Measurements from ENCODE around the gene ASTN2. TPM values are rescaled to one million over a fixed set of nuclear protein-coding genes. Genes with fewer than 3 reads are reported as not detected.

The ASTN2 gene
- total and polyA plus RNA-seq, 2 experiments from 2014 or later: 7.0 to 24.6 TPM

DNA sequence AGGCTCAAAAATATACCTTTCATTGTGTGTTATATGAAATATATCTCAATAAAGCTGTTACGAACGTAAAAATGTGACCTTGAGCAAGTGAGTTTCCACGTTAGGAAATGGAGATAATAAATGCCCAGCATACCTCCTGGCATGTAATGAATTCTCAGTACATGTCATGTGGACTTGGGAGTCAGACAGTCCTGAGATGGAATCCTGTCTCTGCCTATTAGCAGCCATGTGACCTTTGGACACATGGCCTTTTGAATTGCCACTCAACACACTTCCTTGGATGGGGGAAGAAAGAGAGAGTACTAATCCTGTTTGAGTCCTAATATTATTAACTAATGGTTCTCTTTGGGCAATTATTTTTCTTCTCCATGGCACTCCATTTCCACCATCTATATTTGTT is 702.1 kb downstream of the ASTN2 start:
- Mint-ChIP-seq H3K4me3 (no peak overlapping the region), H3K36me3 (ENCODE audit: low read depth) (no peaks in the 10 kb centered on the region), H3K4me1 (peaks cover 16% of the 10 kb centered on the region), H3K27ac (no peak overlapping the region), H3K27me3 (ENCODE audit: insufficient read depth, low read depth, poor library complexity) (no peaks in the 10 kb centered on the region), H3K9me3 (no peaks in the 10 kb centered on the region)
- Histone ChIP-seq H3K9me2 (ENCODE audit: insufficient read depth) (no peaks in the 10 kb centered on the region), H3K4me1 (ENCODE audit: insufficient read depth) (peaks cover 10% of the 10 kb centered on the region), H3K27me3 (ENCODE audit: insufficient read depth) (no peaks in the 10 kb centered on the region), H3F3A (replicated peaks; ENCODE audit: low read depth) (no peaks in the 10 kb centered on the region), H3K36me3 (ENCODE audit: insufficient read depth) (no peaks in the 10 kb centered on the region), H3K27ac (ENCODE audit: low read depth) (no peak overlapping the region), H4K20me1 (replicated peaks; ENCODE audit: insufficient read depth) (0 out of 2 replicates have a peak, but pooled peaks cover 8% of the 10 kb centered on the region), H3K79me2 (replicated peaks; ENCODE audit: insufficient read depth) (no peaks in the 10 kb centered on the region), H2AFZ (no peak overlapping the region), H3K4me2 (no peak overlapping the region), H3K4me3 (no peak overlapping the region)
- no peak for ATAC-seq
- no peak for DNase-seq (ENCODE audit: low spot score)
- no peak for TF ChIP-seq ZNF331 (CRISPR knock-in tag; IDR thresholded peaks at IDR 0.05; ENCODE audit: low read depth)
- TF ChIP-seq, protein P1, sequence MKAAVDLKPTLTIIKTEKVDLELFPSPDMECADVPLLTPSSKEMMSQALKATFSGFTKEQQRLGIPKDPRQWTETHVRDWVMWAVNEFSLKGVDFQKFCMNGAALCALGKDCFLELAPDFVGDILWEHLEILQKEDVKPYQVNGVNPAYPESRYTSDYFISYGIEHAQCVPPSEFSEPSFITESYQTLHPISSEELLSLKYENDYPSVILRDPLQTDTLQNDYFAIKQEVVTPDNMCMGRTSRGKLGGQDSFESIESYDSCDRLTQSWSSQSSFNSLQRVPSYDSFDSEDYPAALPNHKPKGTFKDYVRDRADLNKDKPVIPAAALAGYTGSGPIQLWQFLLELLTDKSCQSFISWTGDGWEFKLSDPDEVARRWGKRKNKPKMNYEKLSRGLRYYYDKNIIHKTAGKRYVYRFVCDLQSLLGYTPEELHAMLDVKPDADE (IDR thresholded peaks at IDR 0.05): no peak

DNA sequence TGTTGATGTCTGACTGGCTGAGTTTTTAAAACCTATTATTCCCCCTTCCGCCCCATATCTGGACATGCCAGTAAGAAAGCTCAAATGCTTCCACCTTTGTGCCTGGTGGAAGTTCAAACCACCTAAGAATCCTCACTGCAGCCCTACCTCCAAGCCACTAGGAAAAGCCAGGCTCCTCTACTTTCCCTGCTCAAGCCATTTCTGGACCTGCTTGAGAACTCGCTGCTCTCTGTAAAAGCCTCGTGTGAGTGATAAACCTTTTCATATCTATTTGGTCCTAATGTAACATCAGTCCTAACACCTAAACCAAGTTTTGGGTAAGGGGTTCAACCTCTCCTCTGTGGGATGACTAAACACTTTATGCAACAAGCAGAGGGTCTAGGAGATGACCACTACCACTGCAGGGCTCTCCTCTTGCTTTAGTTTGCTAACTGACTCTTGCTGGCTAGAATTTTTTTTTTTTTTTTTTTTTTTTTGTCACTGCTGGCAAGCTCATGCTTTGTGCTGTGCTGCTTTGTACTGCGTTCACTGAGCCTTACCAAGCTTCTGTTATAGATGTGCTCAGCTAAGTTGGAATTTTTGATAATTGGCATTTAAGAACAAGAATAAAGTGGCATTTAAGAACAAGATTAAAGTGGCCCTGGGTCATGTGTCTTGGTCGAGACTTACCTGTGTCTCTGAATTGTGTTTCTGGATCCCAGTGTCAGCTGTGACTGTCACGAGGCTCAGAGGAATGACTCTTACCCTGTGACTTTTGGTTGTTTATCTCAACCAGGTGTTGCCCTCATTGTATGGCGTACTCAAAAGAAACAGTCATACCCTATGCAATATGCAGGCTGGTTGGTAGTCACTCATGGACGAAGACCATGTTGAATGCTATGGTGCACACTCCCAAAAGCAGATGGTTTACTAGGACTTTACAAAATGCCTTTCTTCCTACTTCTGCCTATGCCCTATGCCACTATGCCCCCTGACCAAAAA is 708.3 kb downstream of the ASTN2 start:
- H3F3A ChIP-seq (replicated peaks; ENCODE audit: low read depth): no peaks in the 10 kb centered on the region
- no peaks in the 10 kb centered on the region for H3K9me3 Mint-ChIP-seq
- no peaks in the 10 kb centered on the region for H3K9me2 ChIP-seq (ENCODE audit: insufficient read depth)
- no peak overlapping the region for H3K4me3 Mint-ChIP-seq
- H3K79me2 ChIP-seq (replicated peaks; ENCODE audit: insufficient read depth): no peaks in the 10 kb centered on the region
- no peak; the same call in 2 of the 3 replicates for ATAC-seq
- H3K27ac Mint-ChIP-seq: no peak overlapping the region
- no peaks in the 10 kb centered on the region for H3K27me3 Mint-ChIP-seq (ENCODE audit: insufficient read depth, low read depth, poor library complexity)
- H3K4me2 ChIP-seq: no peak overlapping the region
- no peak overlapping the region for H3K4me3 ChIP-seq
- DNase-seq (ENCODE audit: low spot score): no peak
- 0 out of 2 replicates have a peak, but pooled peaks cover 4% of the 10 kb centered on the region for H4K20me1 ChIP-seq (replicated peaks; ENCODE audit: insufficient read depth)
- no peak overlapping the region for H2AFZ ChIP-seq
- no peak overlapping the region for H3K27ac ChIP-seq (ENCODE audit: low read depth)
- H3K4me1 ChIP-seq (ENCODE audit: insufficient read depth): peaks cover 6% of the 10 kb centered on the region; the same call in 1 of the 2 replicates
- H3K27me3 ChIP-seq (ENCODE audit: insufficient read depth): no peaks in the 10 kb centered on the region
- peaks cover 10% of the 10 kb centered on the region; the same call in 2 of the 3 replicates for H3K4me1 Mint-ChIP-seq
- no peaks in the 10 kb centered on the region for H3K36me3 Mint-ChIP-seq (ENCODE audit: low read depth)
- H3K36me3 ChIP-seq (ENCODE audit: insufficient read depth): no peaks in the 10 kb centered on the region
- TF ChIP-seq ZNF331 (CRISPR knock-in tag; IDR thresholded peaks at IDR 0.05; ENCODE audit: low read depth) (no peak), EZH2 (IDR thresholded peaks at IDR 0.05; ENCODE audit: low read depth, unreplicated experiment) (no peak), STAT1 (IDR thresholded peaks at IDR 0.05; ENCODE audit: unreplicated experiment) (no peak)
- TF ChIP-seq, protein P2, sequence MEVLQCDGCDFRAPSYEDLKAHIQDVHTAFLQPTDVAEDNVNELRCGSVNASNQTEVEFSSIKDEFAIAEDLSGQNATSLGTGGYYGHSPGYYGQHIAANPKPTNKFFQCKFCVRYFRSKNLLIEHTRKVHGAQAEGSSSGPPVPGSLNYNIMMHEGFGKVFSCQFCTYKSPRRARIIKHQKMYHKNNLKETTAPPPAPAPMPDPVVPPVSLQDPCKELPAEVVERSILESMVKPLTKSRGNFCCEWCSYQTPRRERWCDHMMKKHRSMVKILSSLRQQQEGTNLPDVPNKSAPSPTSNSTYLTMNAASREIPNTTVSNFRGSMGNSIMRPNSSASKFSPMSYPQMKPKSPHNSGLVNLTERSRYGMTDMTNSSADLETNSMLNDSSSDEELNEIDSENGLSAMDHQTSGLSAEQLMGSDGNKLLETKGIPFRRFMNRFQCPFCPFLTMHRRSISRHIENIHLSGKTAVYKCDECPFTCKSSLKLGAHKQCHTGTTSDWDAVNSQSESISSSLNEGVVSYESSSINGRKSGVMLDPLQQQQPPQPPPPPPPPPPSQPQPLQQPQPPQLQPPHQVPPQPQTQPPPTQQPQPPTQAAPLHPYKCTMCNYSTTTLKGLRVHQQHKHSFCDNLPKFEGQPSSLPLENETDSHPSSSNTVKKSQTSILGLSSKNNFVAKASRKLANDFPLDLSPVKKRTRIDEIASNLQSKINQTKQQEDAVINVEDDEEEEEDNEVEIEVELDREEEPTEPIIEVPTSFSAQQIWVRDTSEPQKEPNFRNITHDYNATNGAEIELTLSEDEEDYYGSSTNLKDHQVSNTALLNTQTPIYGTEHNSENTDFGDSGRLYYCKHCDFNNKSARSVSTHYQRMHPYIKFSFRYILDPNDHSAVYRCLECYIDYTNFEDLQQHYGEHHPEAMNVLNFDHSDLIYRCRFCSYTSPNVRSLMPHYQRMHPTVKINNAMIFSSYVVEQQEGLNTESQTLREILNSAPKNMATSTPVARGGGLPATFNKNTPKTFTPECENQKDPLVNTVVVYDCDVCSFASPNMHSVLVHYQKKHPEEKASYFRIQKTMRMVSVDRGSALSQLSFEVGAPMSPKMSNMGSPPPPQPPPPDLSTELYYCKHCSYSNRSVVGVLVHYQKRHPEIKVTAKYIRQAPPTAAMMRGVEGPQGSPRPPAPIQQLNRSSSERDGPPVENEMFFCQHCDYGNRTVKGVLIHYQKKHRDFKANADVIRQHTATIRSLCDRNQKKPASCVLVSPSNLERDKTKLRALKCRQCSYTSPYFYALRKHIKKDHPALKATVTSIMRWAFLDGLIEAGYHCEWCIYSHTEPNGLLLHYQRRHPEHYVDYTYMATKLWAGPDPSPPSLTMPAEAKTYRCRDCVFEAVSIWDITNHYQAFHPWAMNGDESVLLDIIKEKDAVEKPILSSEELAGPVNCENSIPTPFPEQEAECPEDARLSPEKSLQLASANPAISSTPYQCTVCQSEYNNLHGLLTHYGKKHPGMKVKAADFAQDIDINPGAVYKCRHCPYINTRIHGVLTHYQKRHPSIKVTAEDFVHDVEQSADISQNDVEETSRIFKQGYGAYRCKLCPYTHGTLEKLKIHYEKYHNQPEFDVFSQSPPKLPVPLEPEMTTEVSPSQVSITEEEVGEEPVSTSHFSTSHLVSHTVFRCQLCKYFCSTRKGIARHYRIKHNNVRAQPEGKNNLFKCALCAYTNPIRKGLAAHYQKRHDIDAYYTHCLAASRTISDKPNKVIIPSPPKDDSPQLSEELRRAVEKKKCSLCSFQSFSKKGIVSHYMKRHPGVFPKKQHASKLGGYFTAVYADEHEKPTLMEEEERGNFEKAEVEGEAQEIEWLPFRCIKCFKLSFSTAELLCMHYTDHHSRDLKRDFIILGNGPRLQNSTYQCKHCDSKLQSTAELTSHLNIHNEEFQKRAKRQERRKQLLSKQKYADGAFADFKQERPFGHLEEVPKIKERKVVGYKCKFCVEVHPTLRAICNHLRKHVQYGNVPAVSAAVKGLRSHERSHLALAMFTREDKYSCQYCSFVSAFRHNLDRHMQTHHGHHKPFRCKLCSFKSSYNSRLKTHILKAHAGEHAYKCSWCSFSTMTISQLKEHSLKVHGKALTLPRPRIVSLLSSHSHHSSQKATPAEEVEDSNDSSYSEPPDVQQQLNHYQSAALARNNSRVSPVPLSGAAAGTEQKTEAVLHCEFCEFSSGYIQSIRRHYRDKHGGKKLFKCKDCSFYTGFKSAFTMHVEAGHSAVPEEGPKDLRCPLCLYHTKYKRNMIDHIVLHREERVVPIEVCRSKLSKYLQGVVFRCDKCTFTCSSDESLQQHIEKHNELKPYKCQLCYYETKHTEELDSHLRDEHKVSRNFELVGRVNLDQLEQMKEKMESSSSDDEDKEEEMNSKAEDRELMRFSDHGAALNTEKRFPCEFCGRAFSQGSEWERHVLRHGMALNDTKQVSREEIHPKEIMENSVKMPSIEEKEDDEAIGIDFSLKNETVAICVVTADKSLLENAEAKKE (CRISPR knock-in tag; IDR thresholded peaks at IDR 0.05): no peak
- TF ChIP-seq, protein P3, sequence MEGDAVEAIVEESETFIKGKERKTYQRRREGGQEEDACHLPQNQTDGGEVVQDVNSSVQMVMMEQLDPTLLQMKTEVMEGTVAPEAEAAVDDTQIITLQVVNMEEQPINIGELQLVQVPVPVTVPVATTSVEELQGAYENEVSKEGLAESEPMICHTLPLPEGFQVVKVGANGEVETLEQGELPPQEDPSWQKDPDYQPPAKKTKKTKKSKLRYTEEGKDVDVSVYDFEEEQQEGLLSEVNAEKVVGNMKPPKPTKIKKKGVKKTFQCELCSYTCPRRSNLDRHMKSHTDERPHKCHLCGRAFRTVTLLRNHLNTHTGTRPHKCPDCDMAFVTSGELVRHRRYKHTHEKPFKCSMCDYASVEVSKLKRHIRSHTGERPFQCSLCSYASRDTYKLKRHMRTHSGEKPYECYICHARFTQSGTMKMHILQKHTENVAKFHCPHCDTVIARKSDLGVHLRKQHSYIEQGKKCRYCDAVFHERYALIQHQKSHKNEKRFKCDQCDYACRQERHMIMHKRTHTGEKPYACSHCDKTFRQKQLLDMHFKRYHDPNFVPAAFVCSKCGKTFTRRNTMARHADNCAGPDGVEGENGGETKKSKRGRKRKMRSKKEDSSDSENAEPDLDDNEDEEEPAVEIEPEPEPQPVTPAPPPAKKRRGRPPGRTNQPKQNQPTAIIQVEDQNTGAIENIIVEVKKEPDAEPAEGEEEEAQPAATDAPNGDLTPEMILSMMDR (conservative IDR thresholded peaks at IDR 0.05; ENCODE audit: low read depth in 2 of 2): no peak
- TF ChIP-seq, protein P1 (IDR thresholded peaks at IDR 0.05): no peak

All from GM23338 (cell line).